Measurements from ENCODE around the gene ZNF316. TPM values are rescaled to one million over a fixed set of nuclear protein-coding genes. Genes with fewer than 3 reads are reported as not detected.

Gene ZNF316
- total and polyA plus RNA-seq, 10 of the 15 experiments (the other 5 are each of a cell fraction or from before 2014, with no cell fraction given) = 0.03 to 28.9 (median 5.7) TPM

- TF ChIP-seq ZNF592 (IDR thresholded peaks at IDR 0.05) (no peak), SMARCA5 (IDR thresholded peaks at IDR 0.05) (peak; percentile 54; the same call in 1 of the 2 replicates), JUND (IDR thresholded peaks at IDR 0.05; ENCODE audit: low read depth, low read length) (no peak), IRF4 (IDR thresholded peaks at IDR 0.05; ENCODE audit: low read depth, low read length) (no peak), BHLHE40 (IDR thresholded peaks at IDR 0.05; ENCODE audit: borderline replicate concordance in 1 of 2, low read depth in 2 of 2, low read length in 1 of 2) (peak; percentile 77 to 86), SPI1 (IDR thresholded peaks at IDR 0.05; ENCODE audit: borderline replicate concordance, insufficient read depth, low read depth, low read length) (peak; percentile 61; the same call in 1 of the 2 replicates), NR2C1 (IDR thresholded peaks at IDR 0.05) (no peak), IKZF1 (conservative IDR thresholded peaks at IDR 0.05) (no peak), ESRRA (IDR thresholded peaks at IDR 0.05; ENCODE audit: low read length) (peak; percentile 53; the same call in 1 of the 2 replicates), CUX1 (IDR thresholded peaks at IDR 0.05; ENCODE audit: insufficient replicate concordance, low read depth, low read length) (no peak), YY1 (IDR thresholded peaks at IDR 0.05; ENCODE audit: low read depth, low read length) (0 out of 2 replicates have a peak, but pooled peaks have one; percentile 28), BACH1 (IDR thresholded peaks at IDR 0.05; ENCODE audit: borderline replicate concordance) (peak; percentile 61), EGR1 (IDR thresholded peaks at IDR 0.05; ENCODE audit: borderline replicate concordance in 1 of 2, low read depth in 2 of 2, low read length in 2 of 2) (peak; percentile 46 to 93), E4F1 (IDR thresholded peaks at IDR 0.05; ENCODE audit: borderline replicate concordance, partially characterized antibody) (no peak), BCL3 (IDR thresholded peaks at IDR 0.05; ENCODE audit: borderline replicate concordance, insufficient read depth, low read depth, low read length, poor library complexity, severe bottlenecking) (no peak)
Observed at GRCh38 chr7:6637544-6638229, 569 bp downstream of the ZNF316 start (continued).
